Adipocyte (in vitro differentiated cells): ENCODE data around the gene CHRNA9.

Experiments
- DNase-seq: peaks from one replicate; pipeline ENCODE4 v3.0.0-alpha.2; 2015; ENCODE audit warnings: low read depth
- H3K27me3 ChIP-seq: replicated peaks from 2 replicates; pipeline ENCODE4 v1.7.0; 2013; ENCODE audit warnings: mild to moderate bottlenecking, low read length, moderate library complexity; ENCODE audit not compliant: control insufficient read depth, insufficient read depth
- H3K36me3 ChIP-seq: 2 replicates; pipeline ENCODE4 v1.7.0; 2013; ENCODE audit warnings: low read length, mild to moderate bottlenecking, moderate library complexity; ENCODE audit not compliant: control insufficient read depth, insufficient read depth, severe bottlenecking
- H3K4me1 ChIP-seq: 2 replicates; pipeline ENCODE4 v1.7.0; 2013; ENCODE audit warnings: mild to moderate bottlenecking, low read length, moderate library complexity; ENCODE audit not compliant: control insufficient read depth, insufficient read depth
- H3K4me3 ChIP-seq: 2 replicates; pipeline ENCODE4 v1.7.0; 2013; ENCODE audit warnings: mild to moderate bottlenecking, low read length, moderate library complexity
- H3K9ac ChIP-seq: 2 replicates; pipeline ENCODE4 v1.7.0; 2013; ENCODE audit warnings: mild to moderate bottlenecking, low read length, moderate library complexity
- H3K9me3 ChIP-seq: 2 replicates; pipeline ENCODE4 v1.7.0; 2013; ENCODE audit warnings: mild to moderate bottlenecking, low read length, moderate library complexity; ENCODE audit not compliant: control insufficient read depth

Gene CHRNA9

GRCh38 chr4:40348000-40348399 lies 12.9 kb downstream of the CHRNA9 start:
- Histone ChIP-seq H3K9ac (no peak overlapping the region), H3K4me3 (no peak overlapping the region), H3K4me1 (no peaks in the 10 kb centered on the region), H3K9me3 (peaks cover 2% of the 10 kb centered on the region), H3K36me3 (no peaks in the 10 kb centered on the region), H3K27me3 (no peaks in the 10 kb centered on the region)
- no peak for DNase-seq

- Histone ChIP-seq H3K4me3 (no peak overlapping the region), H3K4me1 (no peaks in the 10 kb centered on the region), H3K36me3 (no peaks in the 10 kb centered on the region), H3K27me3 (no peaks in the 10 kb centered on the region), H3K9me3 (no peaks in the 10 kb centered on the region), H3K9ac (no peak overlapping the region)
- DNase-seq = peak; percentile 33
Observed at GRCh38 chr4:40349561-40350198, 14.5 kb downstream of the CHRNA9 start.

- H3K9me3 ChIP-seq = no peaks in the 10 kb centered on the region
- no peak overlapping the region for H3K9ac ChIP-seq
- DNase-seq = no peak
- peaks cover 4% of the 10 kb centered on the region for H3K27me3 ChIP-seq
- no peaks in the 10 kb centered on the region for H3K36me3 ChIP-seq
- no peak overlapping the region for H3K4me3 ChIP-seq
- no peaks in the 10 kb centered on the region for H3K4me1 ChIP-seq
Observed at GRCh38 chr4:40350627-40351227, 15.6 kb downstream of the CHRNA9 start.

GRCh38 chr4:40354158-40354557 lies 19.0 kb downstream of the CHRNA9 start:
- H3K27me3 ChIP-seq = peaks cover 4% of the 10 kb centered on the region
- H3K4me3 ChIP-seq = no peak overlapping the region
- H3K36me3 ChIP-seq = no peaks in the 10 kb centered on the region
- no peaks in the 10 kb centered on the region for H3K4me1 ChIP-seq
- H3K9ac ChIP-seq = no peak overlapping the region
- H3K9me3 ChIP-seq = no peaks in the 10 kb centered on the region
- DNase-seq = no peak

- H3K9me3 ChIP-seq = no peaks in the 10 kb centered on the region
- peaks cover 4% of the 10 kb centered on the region for H3K27me3 ChIP-seq
- no peak overlapping the region for H3K9ac ChIP-seq
- H3K4me1 ChIP-seq = no peaks in the 10 kb centered on the region
- H3K36me3 ChIP-seq = no peaks in the 10 kb centered on the region
- no peak for DNase-seq
- no peak overlapping the region for H3K4me3 ChIP-seq
Observed at GRCh38 chr4:40355131-40355530, 20.0 kb downstream of the CHRNA9 start.

- no peak overlapping the region for H3K9ac ChIP-seq
- peaks cover 12% of the 10 kb centered on the region for H3K9me3 ChIP-seq
- H3K4me1 ChIP-seq = no peaks in the 10 kb centered on the region
- no peak overlapping the region for H3K4me3 ChIP-seq
- no peaks in the 10 kb centered on the region for H3K36me3 ChIP-seq
- DNase-seq = no peak
- peaks cover 4% of the 10 kb centered on the region for H3K27me3 ChIP-seq
Observed at GRCh38 chr4:40357738-40358137, 22.6 kb downstream of the CHRNA9 start.

- Histone ChIP-seq H3K4me1 (no peaks in the 10 kb centered on the region), H3K9ac (no peak overlapping the region), H3K27me3 (no peaks in the 10 kb centered on the region), H3K36me3 (no peaks in the 10 kb centered on the region), H3K4me3 (no peak overlapping the region), H3K9me3 (peaks cover 12% of the 10 kb centered on the region)
- DNase-seq = no peak
Observed at GRCh38 chr4:40361338-40361737, 26.2 kb downstream of the CHRNA9 start.

GRCh38 chr4:40363382-40363920 lies 28.3 kb downstream of the CHRNA9 start:
- H3K4me3 ChIP-seq = no peak overlapping the region
- no peaks in the 10 kb centered on the region for H3K36me3 ChIP-seq
- peaks cover 12% of the 10 kb centered on the region for H3K9me3 ChIP-seq
- no peaks in the 10 kb centered on the region for H3K27me3 ChIP-seq
- H3K4me1 ChIP-seq = no peaks in the 10 kb centered on the region
- no peak for DNase-seq
- H3K9ac ChIP-seq = no peak overlapping the region

GRCh38 chr4:40363945-40364344 lies 28.8 kb downstream of the CHRNA9 start:
- no peak for DNase-seq
- Histone ChIP-seq H3K9ac (no peak overlapping the region), H3K4me1 (no peaks in the 10 kb centered on the region), H3K27me3 (no peaks in the 10 kb centered on the region), H3K36me3 (no peaks in the 10 kb centered on the region), H3K4me3 (no peak overlapping the region), H3K9me3 (peaks cover 12% of the 10 kb centered on the region)

GRCh38 chr4:40365766-40366165 lies 30.6 kb downstream of the CHRNA9 start:
- peaks cover 4% of the 10 kb centered on the region for H3K4me1 ChIP-seq
- peaks cover 10% of the 10 kb centered on the region for H3K9me3 ChIP-seq
- no peaks in the 10 kb centered on the region for H3K27me3 ChIP-seq
- H3K36me3 ChIP-seq = no peaks in the 10 kb centered on the region
- H3K9ac ChIP-seq = no peak overlapping the region
- H3K4me3 ChIP-seq = no peak overlapping the region
- no peak for DNase-seq

GRCh38 chr4:40367451-40367850 lies 32.3 kb downstream of the CHRNA9 start:
- Histone ChIP-seq H3K9me3 (no peaks in the 10 kb centered on the region), H3K9ac (no peak overlapping the region), H3K27me3 (peaks cover 6% of the 10 kb centered on the region), H3K4me1 (peaks cover 4% of the 10 kb centered on the region), H3K36me3 (no peaks in the 10 kb centered on the region), H3K4me3 (no peak overlapping the region)
- DNase-seq = no peak
